Neural crest cell (in vitro differentiated cells): ENCODE results near the gene TANC1. TPM values are rescaled to one million over a fixed set of nuclear protein-coding genes. Genes with fewer than 3 reads are reported as not detected.

Experiments used
- DNase-seq: peaks from one replicate; pipeline ENCODE4 v3.0.0; 2021; ENCODE audit warnings: low read depth, mixed read lengths, low spot score
- H3K27ac Mint-ChIP-seq: one replicate; pipeline ENCODE4 v1.8.0; 2021; ENCODE audit warnings: mild to moderate bottlenecking, mixed read lengths; ENCODE audit not compliant: unreplicated experiment
- H3K27me3 Mint-ChIP-seq: 2 replicates; pipeline ENCODE4 v1.8.0; 2021; ENCODE audit warnings: low read depth, mild to moderate bottlenecking, mixed read lengths
- H3K36me3 Mint-ChIP-seq: 2 replicates; pipeline ENCODE4 v1.8.0; 2021; ENCODE audit warnings: low read depth, mild to moderate bottlenecking, mixed read lengths
- H3K4me1 Mint-ChIP-seq: 2 replicates; pipeline ENCODE4 v1.8.0; 2021; ENCODE audit warnings: mixed read lengths
- H3K4me3 Mint-ChIP-seq: one replicate; pipeline ENCODE4 v1.8.0; 2021; ENCODE audit warnings: mild to moderate bottlenecking, mixed read lengths
- H3K9me3 Mint-ChIP-seq: 2 replicates; pipeline ENCODE4 v1.8.0; 2021; ENCODE audit warnings: mixed read lengths
- CTCF ChIP-seq: fragments of 200-600 bp; sonication (generic); conservative IDR thresholded peaks from 2 replicates; pipeline ENCODE4 v1.5.0; 2021; ENCODE audit warnings: antibody characterized with exemption, mild to moderate bottlenecking
- total RNA-seq: library from RNA; stranded (reverse); gene quantifications from 2 replicates; pipeline ENCODE4 v1.2.1, GENCODE V29; 2021

Gene TANC1
- total RNA-seq, 1 donor from 2014 or later = 13.2 TPM

GRCh38 chr2:159226608-159227385, 258.4 kb downstream of the TANC1 start:
- Mint-ChIP-seq H3K4me1 (peaks cover 15% of the 10 kb centered on the region), H3K36me3 (peaks cover 3% of the 10 kb centered on the region), H3K4me3 (no peak overlapping the region), H3K27ac (no peak overlapping the region), H3K9me3 (no peaks in the 10 kb centered on the region), H3K27me3 (no peaks in the 10 kb centered on the region)
- no peak for TF ChIP-seq CTCF
- DNase-seq = no peak

- no peak overlapping the region for H3K27ac Mint-ChIP-seq
- DNase-seq = no peak
- no peaks in the 10 kb centered on the region for H3K9me3 Mint-ChIP-seq
- no peaks in the 10 kb centered on the region for H3K27me3 Mint-ChIP-seq
- H3K4me3 Mint-ChIP-seq = no peak overlapping the region
- no peak for TF ChIP-seq CTCF
- H3K36me3 Mint-ChIP-seq = peaks cover 3% of the 10 kb centered on the region
- H3K4me1 Mint-ChIP-seq = peaks cover 15% of the 10 kb centered on the region
These were observed 259.0 kb downstream of the TANC1 start for GRCh38 chr2:159227467-159227866.

GRCh38 chr2:159228081-159228581, 259.7 kb downstream of the TANC1 start:
- Mint-ChIP-seq H3K27ac (no peak overlapping the region), H3K27me3 (no peaks in the 10 kb centered on the region), H3K4me1 (peaks cover 15% of the 10 kb centered on the region), H3K36me3 (peaks cover 3% of the 10 kb centered on the region), H3K4me3 (no peak overlapping the region), H3K9me3 (no peaks in the 10 kb centered on the region)
- DNase-seq = no peak
- TF ChIP-seq CTCF = no peak

- Mint-ChIP-seq H3K4me1 (peaks cover 15% of the 10 kb centered on the region), H3K27me3 (no peaks in the 10 kb centered on the region), H3K4me3 (no peak overlapping the region), H3K36me3 (peaks cover 3% of the 10 kb centered on the region), H3K27ac (no peak overlapping the region), H3K9me3 (no peaks in the 10 kb centered on the region)
- DNase-seq = no peak
- TF ChIP-seq CTCF = no peak
These were observed 261.2 kb downstream of the TANC1 start for GRCh38 chr2:159229476-159230144.

- Mint-ChIP-seq H3K27ac (no peak overlapping the region), H3K36me3 (peaks cover 3% of the 10 kb centered on the region), H3K4me1 (peaks cover 10% of the 10 kb centered on the region), H3K9me3 (no peaks in the 10 kb centered on the region), H3K27me3 (no peaks in the 10 kb centered on the region), H3K4me3 (no peak overlapping the region)
- TF ChIP-seq CTCF = no peak
- DNase-seq = no peak
These were observed 261.9 kb downstream of the TANC1 start for GRCh38 chr2:159230145-159230877.
